ENCODE data around the gene SCD5. TPM values are rescaled to one million over a fixed set of nuclear protein-coding genes. Genes with fewer than 3 reads are reported as not detected.

SCD5 gene
- total RNA-seq, 1 donor from 2014 or later, result 17.9 TPM

DNA sequence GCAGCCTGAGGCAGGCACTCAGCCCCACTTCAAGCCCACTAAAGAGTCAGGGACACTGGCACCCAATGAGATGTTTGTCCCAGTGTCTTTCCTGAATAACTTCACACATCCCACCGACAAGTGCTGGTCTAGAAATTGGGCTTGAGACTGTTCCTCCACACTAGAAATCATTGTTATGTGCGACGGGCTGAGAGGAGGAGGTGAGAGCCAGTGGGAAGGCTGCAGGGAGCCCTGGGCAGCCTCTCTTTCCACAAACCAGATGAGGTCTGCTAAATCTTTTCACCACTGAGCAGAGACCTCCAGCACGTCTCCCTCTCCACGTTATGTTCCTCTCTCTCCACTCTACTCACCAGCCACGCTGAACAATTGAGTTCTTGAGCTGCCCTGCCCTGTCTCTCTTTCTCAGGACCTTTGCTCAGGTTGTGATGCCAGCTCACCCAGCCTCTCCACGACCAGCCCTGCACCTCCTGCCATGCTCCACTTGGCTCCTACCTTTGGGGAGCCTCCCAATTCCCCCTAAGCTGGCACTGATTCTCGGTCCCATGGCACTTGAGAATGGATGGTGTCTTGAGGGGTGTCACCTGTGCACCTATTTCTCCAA lies 8.4 kb downstream of the SCD5 start:
- Histone ChIP-seq H3K27me3 (ENCODE audit: control insufficient read depth, insufficient read depth, low read length) (no peaks in the 10 kb centered on the region), H3K4me3 (ENCODE audit: low read depth, low read length) (no peak overlapping the region), H3K36me3 (ENCODE audit: control insufficient read depth, insufficient read depth, low read length) (no peaks in the 10 kb centered on the region)
- TF ChIP-seq, protein P1, sequence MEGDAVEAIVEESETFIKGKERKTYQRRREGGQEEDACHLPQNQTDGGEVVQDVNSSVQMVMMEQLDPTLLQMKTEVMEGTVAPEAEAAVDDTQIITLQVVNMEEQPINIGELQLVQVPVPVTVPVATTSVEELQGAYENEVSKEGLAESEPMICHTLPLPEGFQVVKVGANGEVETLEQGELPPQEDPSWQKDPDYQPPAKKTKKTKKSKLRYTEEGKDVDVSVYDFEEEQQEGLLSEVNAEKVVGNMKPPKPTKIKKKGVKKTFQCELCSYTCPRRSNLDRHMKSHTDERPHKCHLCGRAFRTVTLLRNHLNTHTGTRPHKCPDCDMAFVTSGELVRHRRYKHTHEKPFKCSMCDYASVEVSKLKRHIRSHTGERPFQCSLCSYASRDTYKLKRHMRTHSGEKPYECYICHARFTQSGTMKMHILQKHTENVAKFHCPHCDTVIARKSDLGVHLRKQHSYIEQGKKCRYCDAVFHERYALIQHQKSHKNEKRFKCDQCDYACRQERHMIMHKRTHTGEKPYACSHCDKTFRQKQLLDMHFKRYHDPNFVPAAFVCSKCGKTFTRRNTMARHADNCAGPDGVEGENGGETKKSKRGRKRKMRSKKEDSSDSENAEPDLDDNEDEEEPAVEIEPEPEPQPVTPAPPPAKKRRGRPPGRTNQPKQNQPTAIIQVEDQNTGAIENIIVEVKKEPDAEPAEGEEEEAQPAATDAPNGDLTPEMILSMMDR (IDR thresholded peaks at IDR 0.05; ENCODE audit: insufficient read depth, low read length, poor library complexity, severe bottlenecking), result no peak
- no peak for DNase-seq (ENCODE audit: low read depth)

DNA sequence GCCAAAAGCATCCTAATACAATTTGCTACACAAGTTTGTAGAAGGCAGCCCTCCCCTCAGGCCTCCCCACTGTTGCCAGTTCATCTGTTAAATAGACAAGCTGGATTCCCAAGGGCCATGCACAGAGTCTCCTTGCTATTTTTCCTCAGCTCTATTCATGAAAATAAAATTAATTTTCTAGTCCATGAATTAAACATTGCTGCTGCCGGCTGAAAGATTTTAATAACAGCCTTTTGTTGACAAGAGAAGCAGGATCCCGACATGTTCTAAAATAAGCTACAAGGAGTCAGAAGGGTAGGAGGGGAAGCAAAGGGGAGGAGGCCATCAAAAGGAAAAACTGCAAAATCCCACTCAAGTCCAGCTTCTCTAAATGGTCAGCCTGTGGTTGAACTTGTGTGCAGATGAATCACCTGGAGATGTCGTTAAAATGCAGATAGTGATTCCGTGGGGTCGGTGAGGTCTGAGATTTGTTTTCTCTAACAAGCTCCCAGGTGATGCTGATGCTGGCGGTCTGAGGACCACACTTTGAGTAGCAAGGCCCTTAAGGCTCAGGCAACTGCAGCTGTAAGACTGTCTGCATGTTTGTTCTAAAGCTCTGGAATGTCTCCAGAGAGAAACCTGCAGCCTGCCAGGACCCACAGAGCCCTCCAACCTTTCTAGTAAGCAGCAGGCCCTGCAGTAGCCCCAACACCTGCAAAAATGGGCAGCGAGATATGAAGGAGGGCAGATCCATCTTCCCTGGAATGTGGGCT lies 9.4 kb downstream of the SCD5 start:
- H3K36me3 ChIP-seq (ENCODE audit: control insufficient read depth, insufficient read depth, low read length), result no peaks in the 10 kb centered on the region
- no peak overlapping the region for H3K4me3 ChIP-seq (ENCODE audit: low read depth, low read length)
- TF ChIP-seq, protein P1 (IDR thresholded peaks at IDR 0.05; ENCODE audit: insufficient read depth, low read length, poor library complexity, severe bottlenecking), result no peak
- DNase-seq (ENCODE audit: low read depth), result no peak
- H3K27me3 ChIP-seq (ENCODE audit: control insufficient read depth, insufficient read depth, low read length), result no peaks in the 10 kb centered on the region

DNA sequence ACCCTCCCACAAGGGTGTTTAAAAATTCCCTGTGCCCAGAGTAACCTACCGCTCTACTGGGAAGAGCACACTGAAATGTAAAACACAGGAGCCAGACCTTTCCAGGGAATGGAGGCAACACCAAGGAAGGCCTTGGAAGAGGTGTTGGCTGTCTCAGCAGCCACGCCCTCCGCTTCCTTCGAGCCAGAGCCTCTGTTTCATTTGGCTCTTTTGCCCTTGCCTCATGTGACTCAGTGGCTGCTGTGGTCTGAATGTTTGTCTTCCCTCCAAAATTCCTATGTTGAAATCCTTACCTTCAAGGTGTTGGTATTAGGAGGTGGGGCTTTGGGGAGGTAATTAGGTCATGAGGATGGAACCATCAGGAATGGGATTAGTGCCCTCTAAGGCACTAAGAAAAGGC lies 11.3 kb downstream of the SCD5 start:
- H3K36me3 ChIP-seq (ENCODE audit: control insufficient read depth, insufficient read depth, low read length), result no peaks in the 10 kb centered on the region
- DNase-seq (ENCODE audit: low read depth), result no peak
- no peak overlapping the region for H3K4me3 ChIP-seq (ENCODE audit: low read depth, low read length)
- no peaks in the 10 kb centered on the region for H3K27me3 ChIP-seq (ENCODE audit: control insufficient read depth, insufficient read depth, low read length)
- TF ChIP-seq, protein P1 (IDR thresholded peaks at IDR 0.05; ENCODE audit: insufficient read depth, low read length, poor library complexity, severe bottlenecking), result no peak

DNA sequence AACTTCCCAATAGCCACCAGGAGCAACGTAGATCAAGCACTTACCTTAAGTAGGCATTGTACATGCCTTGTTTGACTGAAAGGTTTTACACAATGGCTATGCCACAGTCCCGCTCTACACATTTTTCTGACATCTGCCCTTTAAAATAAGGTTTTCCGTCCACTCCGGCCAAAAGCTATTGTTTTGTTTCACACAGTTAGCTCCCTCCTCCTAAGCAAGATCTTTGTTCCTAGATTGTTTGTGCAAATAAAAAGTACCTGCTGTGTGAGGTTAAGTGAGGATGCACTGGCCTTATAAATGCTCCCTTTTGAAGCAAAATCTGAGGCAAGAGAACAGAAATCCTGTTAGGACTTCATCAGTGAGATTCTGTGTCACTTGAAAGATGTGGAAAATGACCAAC lies 11.8 kb downstream of the SCD5 start:
- no peak overlapping the region for H3K4me3 ChIP-seq (ENCODE audit: low read depth, low read length)
- H3K27me3 ChIP-seq (ENCODE audit: control insufficient read depth, insufficient read depth, low read length), result no peaks in the 10 kb centered on the region
- TF ChIP-seq, protein P1 (IDR thresholded peaks at IDR 0.05; ENCODE audit: insufficient read depth, low read length, poor library complexity, severe bottlenecking), result no peak
- no peak for DNase-seq (ENCODE audit: low read depth)
- H3K36me3 ChIP-seq (ENCODE audit: control insufficient read depth, insufficient read depth, low read length), result no peaks in the 10 kb centered on the region

DNA sequence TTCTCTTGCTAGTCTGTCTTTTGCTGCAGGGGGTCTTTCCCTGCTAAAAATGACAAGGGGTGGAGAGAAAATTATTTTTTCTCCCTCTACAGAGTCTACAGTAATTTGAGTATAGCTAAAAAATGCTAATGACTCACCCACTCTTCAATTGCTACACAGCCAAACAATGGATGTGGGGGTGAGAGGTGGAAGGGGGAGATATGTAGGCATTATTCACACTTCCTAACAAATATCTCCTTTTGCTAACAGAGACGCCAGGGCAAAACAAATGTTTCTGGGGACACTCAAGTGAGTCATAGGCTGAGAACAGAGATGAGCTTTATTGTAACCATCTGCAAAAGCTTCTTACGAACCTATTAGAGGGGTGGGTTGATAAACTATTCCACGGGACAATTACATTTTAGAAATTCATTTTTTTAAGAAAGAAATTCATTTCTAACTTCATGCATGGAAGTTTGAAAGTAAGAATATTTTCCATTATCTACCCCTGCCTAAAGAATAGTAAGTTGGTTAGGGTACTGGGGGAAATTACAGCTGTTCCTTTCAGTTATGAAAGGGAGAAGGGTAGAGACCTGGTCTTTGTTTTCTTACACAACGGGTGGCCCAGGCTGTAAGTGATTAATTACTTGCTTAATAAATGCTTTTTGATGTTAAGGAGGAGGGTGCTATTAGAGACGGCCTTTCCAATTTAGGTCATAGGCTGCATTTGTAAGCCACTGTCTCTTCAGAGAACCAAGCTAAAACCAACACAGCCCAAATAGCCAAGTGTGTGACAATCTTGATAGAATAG lies 12.8 kb downstream of the SCD5 start:
- no peaks in the 10 kb centered on the region for H3K36me3 ChIP-seq (ENCODE audit: control insufficient read depth, insufficient read depth, low read length)
- TF ChIP-seq, protein P1 (IDR thresholded peaks at IDR 0.05; ENCODE audit: insufficient read depth, low read length, poor library complexity, severe bottlenecking), result no peak
- no peak overlapping the region for H3K4me3 ChIP-seq (ENCODE audit: low read depth, low read length)

More for the DNA sequence above, 12.8 kb downstream of the SCD5 start:
- no peaks in the 10 kb centered on the region for H3K27me3 ChIP-seq (ENCODE audit: control insufficient read depth, insufficient read depth, low read length)
- DNase-seq (ENCODE audit: low read depth), result peak; percentile 60

Data from kidney epithelial cell (primary cell).